ENCODE measurements around the gene IL31RA. TPM values are rescaled to one million over a fixed set of nuclear protein-coding genes. Genes with fewer than 3 reads are reported as not detected.

Gene IL31RA
- total and polyA plus RNA-seq, 7 donors = 0.04 to 2.0 (median 0.20) TPM; not detected in 2

- Histone ChIP-seq H3K9me3 (no peaks in the 10 kb centered on the region), H3K27ac (no peak overlapping the region), H3K36me3 (ENCODE audit: insufficient read depth in 1 of 2, low read depth in 1 of 2) (no peaks in the 10 kb centered on the region), H3K4me3 (no peak overlapping the region), H3K4me1 (no peaks in the 10 kb centered on the region), H3K27me3 (ENCODE audit: insufficient read depth in 3 of 3, low read length in 2 of 3) (no peaks in the 10 kb centered on the region)
- 83 to 86% (median 85%) methylated on average over 9 of the region's 9 CpGs for WGBS, 3 donors
- DNase-seq = no peak
- ATAC-seq = no peak
- intact Hi-C loops (cut with DNase I) = no loop called here
- no peak for TF ChIP-seq CTCF (IDR thresholded peaks at IDR 0.05)
These were observed 13.7 kb downstream of the IL31RA start for GRCh38 chr5:55864606-55865541.

- 69 to 76% (median 69%) methylated on average over 3 of the region's 3 CpGs for WGBS, 3 donors
- Histone ChIP-seq H3K36me3 (ENCODE audit: insufficient read depth in 1 of 2, low read depth in 1 of 2) (no peaks in the 10 kb centered on the region), H3K27ac (no peak overlapping the region), H3K4me3 (no peak overlapping the region), H3K9me3 (no peaks in the 10 kb centered on the region), H3K4me1 (no peaks in the 10 kb centered on the region), H3K27me3 (ENCODE audit: insufficient read depth in 3 of 3, low read length in 2 of 3) (no peaks in the 10 kb centered on the region)
- DNase-seq = no peak
- no peak for TF ChIP-seq CTCF (IDR thresholded peaks at IDR 0.05)
- no peak for ATAC-seq
- intact Hi-C loops (cut with DNase I) = no loop called here
These were observed 14.7 kb downstream of the IL31RA start for GRCh38 chr5:55865831-55866230.

- H3K9me3 ChIP-seq = no peaks in the 10 kb centered on the region
- H3K36me3 ChIP-seq (ENCODE audit: insufficient read depth in 1 of 2, low read depth in 1 of 2) = no peaks in the 10 kb centered on the region
- ATAC-seq (no peak), DNase-seq (no peak)
- intact Hi-C loops (cut with DNase I) = no loop called here
- H3K4me3 ChIP-seq = no peak overlapping the region
- no peak overlapping the region for H3K27ac ChIP-seq
- TF ChIP-seq CTCF (IDR thresholded peaks at IDR 0.05) = no peak
- H3K27me3 ChIP-seq (ENCODE audit: insufficient read depth in 3 of 3, low read length in 2 of 3) = no peaks in the 10 kb centered on the region
- 90 to 94% (median 92%) methylated on average over 8 of the region's 8 CpGs for WGBS, 3 donors
- H3K4me1 ChIP-seq = no peaks in the 10 kb centered on the region
These were observed 15.3 kb downstream of the IL31RA start for GRCh38 chr5:55866485-55866884.

GRCh38 chr5:55866934-55867333, 15.8 kb downstream of the IL31RA start:
- no peaks in the 10 kb centered on the region for H3K27me3 ChIP-seq (ENCODE audit: insufficient read depth in 3 of 3, low read length in 2 of 3)
- intact Hi-C loops (cut with DNase I) = no loop called here
- 53 to 79% (median 61%) methylated on average over 4 to 5 of the region's 5 CpGs for WGBS, 3 donors
- no peak overlapping the region for H3K4me3 ChIP-seq
- TF ChIP-seq CTCF (IDR thresholded peaks at IDR 0.05) = no peak
- H3K27ac ChIP-seq = no peak overlapping the region
- no peak for DNase-seq
- no peaks in the 10 kb centered on the region for H3K4me1 ChIP-seq
- ATAC-seq = no peak
- no peaks in the 10 kb centered on the region for H3K9me3 ChIP-seq
- no peaks in the 10 kb centered on the region for H3K36me3 ChIP-seq (ENCODE audit: insufficient read depth in 1 of 2, low read depth in 1 of 2)
